Measurements from ENCODE around the gene OR5B3. TPM values are rescaled to one million over a fixed set of nuclear protein-coding genes. Genes with fewer than 3 reads are reported as not detected.

Gene OR5B3
- polyA plus RNA-seq, 1 experiment, result not detected

DNA sequence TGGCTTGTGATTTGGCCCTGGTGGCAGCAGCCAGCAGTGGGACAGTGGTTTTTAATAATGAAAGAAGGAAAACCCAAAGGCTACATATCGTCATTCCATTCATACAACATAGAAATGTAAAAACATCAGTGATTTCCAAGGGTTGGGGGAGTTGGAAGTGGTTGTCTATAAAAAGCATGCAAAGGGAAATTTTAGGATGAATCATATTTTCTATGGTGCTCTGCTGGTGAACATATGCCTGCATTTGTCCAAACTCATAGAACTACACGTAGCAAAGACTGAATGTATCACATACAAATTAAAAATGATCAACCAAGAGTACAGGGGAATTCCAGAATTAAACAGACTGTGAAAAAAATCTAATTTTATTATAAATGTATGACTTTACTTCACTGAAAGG lies 11.1 kb downstream of the OR5B3 start:
- Histone ChIP-seq H3K27ac (ENCODE audit: low read depth, low read length) (peak overlapping the region; percentile 62), H3K27me3 (ENCODE audit: control insufficient read depth, insufficient read depth, low read length) (no peaks in the 10 kb centered on the region), H3K9me3 (ENCODE audit: control insufficient read depth, insufficient read depth, low read length) (peaks cover 11% of the 10 kb centered on the region), H3K4me3 (ENCODE audit: low read depth, low read length) (no peak overlapping the region)
- POLR2A ChIA-PET, result no interaction called here
- TF ChIP-seq, protein P1, sequence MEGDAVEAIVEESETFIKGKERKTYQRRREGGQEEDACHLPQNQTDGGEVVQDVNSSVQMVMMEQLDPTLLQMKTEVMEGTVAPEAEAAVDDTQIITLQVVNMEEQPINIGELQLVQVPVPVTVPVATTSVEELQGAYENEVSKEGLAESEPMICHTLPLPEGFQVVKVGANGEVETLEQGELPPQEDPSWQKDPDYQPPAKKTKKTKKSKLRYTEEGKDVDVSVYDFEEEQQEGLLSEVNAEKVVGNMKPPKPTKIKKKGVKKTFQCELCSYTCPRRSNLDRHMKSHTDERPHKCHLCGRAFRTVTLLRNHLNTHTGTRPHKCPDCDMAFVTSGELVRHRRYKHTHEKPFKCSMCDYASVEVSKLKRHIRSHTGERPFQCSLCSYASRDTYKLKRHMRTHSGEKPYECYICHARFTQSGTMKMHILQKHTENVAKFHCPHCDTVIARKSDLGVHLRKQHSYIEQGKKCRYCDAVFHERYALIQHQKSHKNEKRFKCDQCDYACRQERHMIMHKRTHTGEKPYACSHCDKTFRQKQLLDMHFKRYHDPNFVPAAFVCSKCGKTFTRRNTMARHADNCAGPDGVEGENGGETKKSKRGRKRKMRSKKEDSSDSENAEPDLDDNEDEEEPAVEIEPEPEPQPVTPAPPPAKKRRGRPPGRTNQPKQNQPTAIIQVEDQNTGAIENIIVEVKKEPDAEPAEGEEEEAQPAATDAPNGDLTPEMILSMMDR (IDR thresholded peaks at IDR 0.05; ENCODE audit: low read depth, low read length), result no peak
- CTCF ChIA-PET, result no interaction called here
- no peak for DNase-seq (ENCODE audit: low read depth, low spot score)

DNA sequence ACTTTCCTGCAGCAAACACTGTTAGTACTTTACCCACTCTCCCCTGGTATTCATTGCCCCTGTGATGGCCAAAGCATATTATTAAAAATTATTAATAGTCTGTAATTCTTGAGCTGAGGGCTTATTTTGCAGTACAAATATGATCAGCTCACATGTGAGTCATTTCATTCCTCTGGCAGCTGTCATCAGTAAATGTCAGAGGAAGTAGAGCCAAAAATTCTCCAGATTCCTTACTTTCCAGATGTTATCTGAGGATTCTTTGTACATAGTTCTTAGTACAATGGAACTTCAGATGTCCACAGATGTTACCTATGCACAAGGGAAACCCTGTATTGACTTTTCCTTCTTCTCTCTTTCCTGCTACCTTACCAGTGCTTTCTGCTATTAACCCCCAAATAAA lies 12.5 kb downstream of the OR5B3 start:
- CTCF ChIA-PET, result no interaction called here
- no peak overlapping the region for H3K4me3 ChIP-seq (ENCODE audit: low read depth, low read length)

DNA sequence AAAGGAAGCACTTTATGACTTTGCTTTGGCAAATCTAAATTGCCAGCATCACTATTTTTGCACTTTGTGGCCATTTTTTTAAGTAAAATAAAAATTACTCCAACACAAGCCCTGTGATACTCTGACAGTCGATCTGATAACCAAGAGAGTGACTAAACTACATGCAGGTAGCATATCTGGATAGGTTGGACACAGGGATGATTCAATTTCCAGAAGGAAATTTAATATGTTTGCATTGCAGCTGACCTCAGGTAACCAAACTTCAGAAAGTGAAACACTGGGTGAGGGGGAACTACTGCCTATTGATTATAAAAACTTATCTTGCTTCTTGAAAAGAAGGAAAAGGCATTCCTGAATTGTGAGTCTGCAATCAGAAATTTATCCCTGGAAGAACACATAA lies 13.9 kb downstream of the OR5B3 start:
- no peak overlapping the region for H3K4me3 ChIP-seq (ENCODE audit: low read depth, low read length)
- H3K27me3 ChIP-seq (ENCODE audit: control insufficient read depth, insufficient read depth, low read length), result no peaks in the 10 kb centered on the region
- peaks cover 14% of the 10 kb centered on the region for H3K9me3 ChIP-seq (ENCODE audit: control insufficient read depth, insufficient read depth, low read length)
- ChIA-PET CTCF (no interaction called here), POLR2A (interaction anchor here (1.2 kb wide), 1 partner anchor 74 kb away, joined by 5 read pairs; no protein-coding TSS in a partner anchor)
- TF ChIP-seq, protein P1 (IDR thresholded peaks at IDR 0.05; ENCODE audit: low read depth, low read length), result no peak
- DNase-seq (ENCODE audit: low read depth, low spot score), result no peak
- no peak overlapping the region for H3K27ac ChIP-seq (ENCODE audit: low read depth, low read length)

More for the DNA sequence above, 12.5 kb downstream of the OR5B3 start:
- POLR2A ChIA-PET, result interaction anchor here (0.9 to 1.2 kb wide), 2 partner anchors 76 to 365 kb away, joined by 4 to 5 read pairs; no protein-coding TSS in a partner anchor
- TF ChIP-seq, protein P1 (IDR thresholded peaks at IDR 0.05; ENCODE audit: low read depth, low read length), result no peak
- H3K27me3 ChIP-seq (ENCODE audit: control insufficient read depth, insufficient read depth, low read length), result no peaks in the 10 kb centered on the region
- DNase-seq (ENCODE audit: low read depth, low spot score), result peak; percentile 53
- H3K27ac ChIP-seq (ENCODE audit: low read depth, low read length), result peak overlapping the region; percentile 40
- peaks cover 14% of the 10 kb centered on the region for H3K9me3 ChIP-seq (ENCODE audit: control insufficient read depth, insufficient read depth, low read length)

DNA sequence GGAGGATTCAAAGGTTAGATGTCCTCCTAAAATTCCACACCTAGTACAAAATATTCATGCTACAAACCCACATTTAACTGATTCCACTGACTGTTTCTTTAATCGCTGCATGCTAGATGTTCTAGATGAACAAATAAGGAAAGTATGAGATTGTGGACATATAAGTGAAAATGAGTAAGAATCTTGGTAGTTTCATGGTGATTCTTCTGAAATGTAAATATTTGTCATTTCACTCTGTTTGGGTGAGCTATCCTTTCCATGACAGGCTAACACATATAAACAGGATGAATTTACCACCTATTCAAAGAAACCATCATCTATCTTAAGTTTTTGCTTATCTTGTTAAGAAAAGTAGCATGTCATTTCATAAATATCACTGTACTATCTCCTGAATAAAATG lies 14.8 kb downstream of the OR5B3 start:
- ChIA-PET POLR2A (interaction anchor here (1.2 kb wide), 1 partner anchor 73 kb away, joined by 5 read pairs; no protein-coding TSS in a partner anchor), CTCF (no interaction called here)
- Histone ChIP-seq H3K9me3 (ENCODE audit: control insufficient read depth, insufficient read depth, low read length) (peaks cover 14% of the 10 kb centered on the region), H3K27me3 (ENCODE audit: control insufficient read depth, insufficient read depth, low read length) (no peaks in the 10 kb centered on the region), H3K27ac (ENCODE audit: low read depth, low read length) (no peak overlapping the region), H3K4me3 (ENCODE audit: low read depth, low read length) (no peak overlapping the region)
- peak; percentile 23 for DNase-seq (ENCODE audit: low read depth, low spot score)
- TF ChIP-seq, protein P1 (IDR thresholded peaks at IDR 0.05; ENCODE audit: low read depth, low read length), result no peak

DNA sequence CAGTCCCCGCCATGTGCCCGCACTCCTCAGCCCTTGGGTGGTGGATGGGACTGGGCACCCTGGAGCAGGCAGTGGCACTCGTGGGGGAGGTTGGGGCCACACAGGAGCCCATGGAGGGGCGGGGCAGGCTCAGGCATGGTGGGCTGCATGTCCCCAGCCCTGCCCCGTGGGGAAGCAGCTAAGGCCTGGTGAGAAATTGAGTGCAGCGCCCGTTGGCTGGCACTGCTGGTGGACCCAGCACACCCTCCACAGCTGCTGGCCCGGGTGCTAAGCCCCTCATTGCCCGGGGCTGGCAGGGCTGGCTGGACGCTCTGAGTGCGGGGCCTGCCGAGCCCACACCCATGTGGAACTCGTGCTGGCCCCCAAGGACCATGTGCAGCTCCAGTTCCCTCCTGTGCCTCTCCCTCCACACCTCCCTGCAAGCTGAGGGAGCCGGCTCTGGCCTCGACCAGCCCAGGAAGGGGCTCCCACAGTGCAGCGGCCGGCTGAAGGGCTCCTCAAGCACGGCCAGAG lies 16.1 kb downstream of the OR5B3 start:
- POLR2A ChIA-PET, result no interaction called here
- CTCF ChIA-PET, result no interaction called here
- H3K27me3 ChIP-seq (ENCODE audit: control insufficient read depth, insufficient read depth, low read length), result no peaks in the 10 kb centered on the region
- TF ChIP-seq, protein P1 (IDR thresholded peaks at IDR 0.05; ENCODE audit: low read depth, low read length), result no peak
- H3K4me3 ChIP-seq (ENCODE audit: low read depth, low read length), result no peak overlapping the region
- H3K9me3 ChIP-seq (ENCODE audit: control insufficient read depth, insufficient read depth, low read length), result peaks cover 14% of the 10 kb centered on the region
- DNase-seq (ENCODE audit: low read depth, low spot score), result no peak
- H3K27ac ChIP-seq (ENCODE audit: low read depth, low read length), result no peak overlapping the region
